ENCODE measurements around the gene PROM1. TPM values are rescaled to one million over a fixed set of nuclear protein-coding genes. Genes with fewer than 3 reads are reported as not detected.
A peak's percentile ranks its signal among the peaks of the same experiment; 100 is the strongest.

The PROM1 gene
- total RNA-seq, 1 donor from 2014 or later, result 2.9 TPM

DNA sequence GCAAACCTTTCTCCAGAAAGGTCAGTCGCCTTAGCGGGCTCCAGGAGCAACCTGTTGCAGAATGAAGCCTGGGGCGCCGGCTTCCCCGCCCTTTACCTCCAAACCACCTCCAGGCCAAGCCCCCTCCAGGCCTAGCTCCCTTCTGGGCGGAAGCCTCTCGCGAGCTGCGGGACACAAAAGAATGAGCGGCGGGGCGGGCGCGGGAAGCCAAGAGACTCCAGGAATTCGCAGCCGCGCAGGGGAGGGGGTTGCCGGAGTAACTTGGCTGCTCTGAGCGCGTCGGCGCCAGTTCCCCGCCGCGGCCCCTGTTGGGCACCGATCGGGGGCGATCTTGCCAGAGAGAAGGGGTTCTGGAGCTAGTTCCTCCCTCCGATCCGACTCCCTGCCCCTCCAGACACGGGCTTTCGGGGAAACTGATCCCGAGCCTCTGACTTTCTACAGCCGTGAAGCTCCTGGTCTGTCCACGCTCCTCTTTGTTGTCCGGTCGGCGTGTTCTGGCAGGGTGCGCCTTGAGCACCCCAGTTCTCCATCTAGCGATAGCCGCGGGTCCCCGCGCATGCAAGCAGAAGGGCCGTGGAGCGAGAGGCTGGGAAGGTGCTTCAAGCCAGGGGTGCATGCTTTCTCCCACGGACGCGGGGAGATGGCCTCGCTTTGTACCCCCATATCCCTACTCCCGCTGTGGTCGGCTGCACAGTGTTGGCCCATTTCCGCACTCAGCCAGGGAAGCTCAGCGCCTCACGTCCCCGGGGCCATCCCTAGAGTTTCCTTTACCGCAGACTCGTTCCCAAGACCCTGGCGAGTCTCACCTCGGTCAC is 1.2 kb downstream of the PROM1 start:
- H3K4me1 ChIP-seq, result peaks cover 31% of the 10 kb centered on the region

DNA sequence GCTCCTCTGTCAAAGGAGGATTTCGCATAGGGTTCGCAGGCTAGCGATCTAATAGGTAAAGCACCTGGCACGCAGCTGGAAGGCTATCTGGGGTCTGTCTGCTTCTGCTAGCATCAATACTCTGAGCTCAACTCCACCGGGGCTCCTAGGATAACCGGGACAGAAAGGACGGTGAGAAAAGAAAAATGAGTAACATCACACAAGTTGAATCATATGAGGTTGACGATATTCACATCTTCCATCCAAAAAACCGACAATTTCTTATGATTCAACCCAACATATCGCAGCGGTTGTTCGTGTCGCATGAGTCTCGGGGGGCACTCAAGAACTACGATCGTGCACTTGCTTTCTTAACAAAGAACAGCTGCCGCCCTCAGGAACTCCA is 1.8 kb downstream of the PROM1 start:
- H3K9me3 ChIP-seq (replicated peaks), result peaks cover 11% of the 10 kb centered on the region
- peak overlapping the region; percentile 73 for H3K4me3 ChIP-seq
- TF ChIP-seq, protein P1, sequence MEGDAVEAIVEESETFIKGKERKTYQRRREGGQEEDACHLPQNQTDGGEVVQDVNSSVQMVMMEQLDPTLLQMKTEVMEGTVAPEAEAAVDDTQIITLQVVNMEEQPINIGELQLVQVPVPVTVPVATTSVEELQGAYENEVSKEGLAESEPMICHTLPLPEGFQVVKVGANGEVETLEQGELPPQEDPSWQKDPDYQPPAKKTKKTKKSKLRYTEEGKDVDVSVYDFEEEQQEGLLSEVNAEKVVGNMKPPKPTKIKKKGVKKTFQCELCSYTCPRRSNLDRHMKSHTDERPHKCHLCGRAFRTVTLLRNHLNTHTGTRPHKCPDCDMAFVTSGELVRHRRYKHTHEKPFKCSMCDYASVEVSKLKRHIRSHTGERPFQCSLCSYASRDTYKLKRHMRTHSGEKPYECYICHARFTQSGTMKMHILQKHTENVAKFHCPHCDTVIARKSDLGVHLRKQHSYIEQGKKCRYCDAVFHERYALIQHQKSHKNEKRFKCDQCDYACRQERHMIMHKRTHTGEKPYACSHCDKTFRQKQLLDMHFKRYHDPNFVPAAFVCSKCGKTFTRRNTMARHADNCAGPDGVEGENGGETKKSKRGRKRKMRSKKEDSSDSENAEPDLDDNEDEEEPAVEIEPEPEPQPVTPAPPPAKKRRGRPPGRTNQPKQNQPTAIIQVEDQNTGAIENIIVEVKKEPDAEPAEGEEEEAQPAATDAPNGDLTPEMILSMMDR (IDR thresholded peaks at IDR 0.05; ENCODE audit: borderline replicate concordance), result no peak
- peaks cover 64% of the 10 kb centered on the region for H3K27me3 ChIP-seq (ENCODE audit: low read depth)
- peaks cover 31% of the 10 kb centered on the region for H3K4me1 ChIP-seq
- H3K27ac ChIP-seq (replicated peaks), result no peak overlapping the region
- intact Hi-C loops (cut with micrococcal nuclease), result no loop called here
- DNase-seq, result no peak
- H3K36me3 ChIP-seq, result no peaks in the 10 kb centered on the region

More for the DNA sequence above, 1.2 kb downstream of the PROM1 start:
- no peak for DNase-seq
- H3K9me3 ChIP-seq (replicated peaks), result peaks cover 17% of the 10 kb centered on the region
- H3K27me3 ChIP-seq (ENCODE audit: low read depth), result peaks cover 59% of the 10 kb centered on the region
- no peak overlapping the region for H3K27ac ChIP-seq (replicated peaks)
- H3K4me3 ChIP-seq, result peak overlapping the region; percentile 73
- intact Hi-C loops (cut with micrococcal nuclease), result no loop called here
- H3K36me3 ChIP-seq, result no peaks in the 10 kb centered on the region
- TF ChIP-seq, protein P1 (IDR thresholded peaks at IDR 0.05; ENCODE audit: borderline replicate concordance), result no peak

DNA sequence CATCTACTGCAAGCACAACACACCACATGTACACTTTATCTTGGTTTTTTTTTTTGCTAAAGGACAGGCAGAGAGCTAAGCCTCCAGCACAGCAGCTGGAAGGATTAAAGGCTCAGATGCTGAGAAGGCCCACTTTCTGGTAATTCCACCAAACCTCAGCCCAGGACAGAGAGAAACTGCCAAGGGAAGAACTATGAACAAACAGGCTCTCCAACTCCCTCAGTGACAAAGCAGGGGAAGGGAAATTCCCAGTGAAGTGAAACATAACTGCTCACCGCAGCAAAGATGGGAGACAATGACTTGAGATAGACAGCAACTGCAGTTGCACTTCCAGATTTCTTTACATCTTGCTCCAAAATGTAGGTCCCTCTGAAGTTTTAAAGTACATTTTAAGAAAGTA is 4.8 kb downstream of the PROM1 start:
- Histone ChIP-seq H3K9me3 (replicated peaks) (no peaks in the 10 kb centered on the region), H3K27me3 (ENCODE audit: low read depth) (peaks cover 52% of the 10 kb centered on the region), H3K36me3 (no peaks in the 10 kb centered on the region), H3K4me1 (peaks cover 31% of the 10 kb centered on the region), H3K4me3 (no peak overlapping the region), H3K27ac (replicated peaks) (no peak overlapping the region)
- intact Hi-C loops (cut with micrococcal nuclease), result no loop called here
- TF ChIP-seq, protein P1 (IDR thresholded peaks at IDR 0.05; ENCODE audit: borderline replicate concordance), result no peak
- no peak for DNase-seq

DNA sequence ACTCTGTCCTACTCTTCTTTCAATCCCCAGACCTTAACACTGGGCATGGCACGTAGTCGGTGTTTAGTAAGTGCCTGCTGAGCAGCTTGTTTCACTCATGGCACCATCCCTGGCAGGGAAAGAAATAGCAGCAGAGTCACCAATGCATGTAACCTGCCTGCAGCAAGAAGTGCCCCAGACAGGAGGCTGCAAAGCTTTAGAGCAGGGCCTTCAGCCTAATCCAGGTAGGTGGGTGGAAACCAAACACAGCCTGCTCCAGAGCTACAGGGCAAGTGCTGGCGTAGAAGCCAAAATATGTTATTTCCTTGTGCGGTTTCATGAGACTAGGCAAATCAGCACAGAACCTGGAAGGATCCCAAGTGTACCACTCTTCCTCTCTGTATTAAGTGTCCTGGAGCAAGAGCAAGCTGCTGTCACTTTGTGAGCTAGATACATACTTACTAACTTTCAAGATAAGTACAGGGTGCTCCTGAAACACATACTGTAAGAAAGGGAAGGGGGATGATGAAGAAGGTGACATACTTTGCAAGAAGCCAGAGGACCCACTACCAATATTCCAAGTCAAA is 5.5 kb downstream of the PROM1 start:
- no peak for DNase-seq
- Histone ChIP-seq H3K36me3 (no peaks in the 10 kb centered on the region), H3K4me3 (no peak overlapping the region), H3K4me1 (peaks cover 25% of the 10 kb centered on the region), H3K9me3 (replicated peaks) (no peaks in the 10 kb centered on the region), H3K27me3 (ENCODE audit: low read depth) (peaks cover 45% of the 10 kb centered on the region), H3K27ac (replicated peaks) (no peak overlapping the region)
- intact Hi-C loops (cut with micrococcal nuclease), result no loop called here
- TF ChIP-seq, protein P1 (IDR thresholded peaks at IDR 0.05; ENCODE audit: borderline replicate concordance), result no peak

DNA sequence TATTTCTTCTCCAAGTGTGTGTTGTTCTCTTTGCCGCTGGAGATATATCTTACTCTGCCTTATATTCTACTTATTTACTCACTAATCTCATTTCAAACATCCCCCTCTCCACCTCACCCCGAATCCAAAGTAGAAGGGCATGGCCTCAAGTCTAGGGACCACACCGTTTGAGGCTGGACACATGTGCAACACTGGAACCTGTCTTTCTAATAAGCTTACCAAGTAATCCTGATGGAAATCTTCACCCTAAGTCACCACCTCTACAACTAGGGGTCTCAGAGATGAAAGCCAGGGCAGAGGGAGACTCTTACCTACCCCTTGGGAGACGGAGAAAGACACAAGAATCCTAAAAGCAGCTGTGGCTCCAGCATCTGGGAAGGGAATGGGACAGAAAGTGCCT is 6.0 kb downstream of the PROM1 start:
- Histone ChIP-seq H3K27me3 (ENCODE audit: low read depth) (peaks cover 40% of the 10 kb centered on the region), H3K27ac (replicated peaks) (no peak overlapping the region)
- TF ChIP-seq, protein P1 (IDR thresholded peaks at IDR 0.05; ENCODE audit: borderline replicate concordance), result no peak

More for the DNA sequence above, 6.0 kb downstream of the PROM1 start:
- DNase-seq, result no peak
- Histone ChIP-seq H3K9me3 (replicated peaks) (no peaks in the 10 kb centered on the region), H3K4me3 (no peak overlapping the region), H3K4me1 (peaks cover 20% of the 10 kb centered on the region), H3K36me3 (no peaks in the 10 kb centered on the region)
- intact Hi-C loops (cut with micrococcal nuclease), result no loop called here

Measured in left ventricle myocardium inferior (tissue), 1 donor.